GM12878 (cell line): ENCODE data around the gene SBNO2. TPM values are rescaled to one million over a fixed set of nuclear protein-coding genes. Genes with fewer than 3 reads are reported as not detected.

Experiments
- BHLHE40 ChIP-seq, 2 experiments: fragments of 450-650 bp in 1 of 2; IDR thresholded peaks; 2 replicates each; pipeline ENCODE4 v1.6.1; 2011 to 2017; ENCODE audit warnings: low read depth in 2 of 2, borderline replicate concordance in 1 of 2, improper control_type of control experiment in 1 of 2, low read length in 1 of 2, mild to moderate bottlenecking in 1 of 2
- CHD4 ChIP-seq: fragments of 200-600 bp; sonication (generic); IDR thresholded peaks from 2 replicates; pipeline ENCODE4 v1.6.1; 2016; ENCODE audit warnings: mild to moderate bottlenecking
- GATAD2B ChIP-seq: fragments of 450-650 bp; conservative IDR thresholded peaks from 2 replicates; pipeline ENCODE4 v1.6.1; 2017; ENCODE audit warnings: low read depth, mild to moderate bottlenecking, moderate library complexity
- HDGF ChIP-seq: fragments of 450-650 bp; IDR thresholded peaks from 2 replicates; pipeline ENCODE4 v1.6.1; 2016; ENCODE audit warnings: antibody characterized with exemption
- IKZF2 ChIP-seq, 2 experiments: fragments of 450-650 bp; IDR thresholded peaks; 2 replicates each; pipeline ENCODE4 v1.6.1; 2017; ENCODE audit warnings: mild to moderate bottlenecking in 2 of 2, moderate library complexity in 2 of 2
- KAT2A ChIP-seq: conservative IDR thresholded peaks from 2 replicates; pipeline ENCODE4 v1.6.1; 2011; ENCODE audit warnings: low read depth, low read length; ENCODE audit not compliant: control insufficient read depth
- KDM1A ChIP-seq: fragments of 200-600 bp; sonication (generic); IDR thresholded peaks from 2 replicates; pipeline ENCODE4 v1.6.1; 2016; ENCODE audit warnings: borderline replicate concordance
- MEF2A ChIP-seq: IDR thresholded peaks from 2 replicates; pipeline ENCODE4 v1.6.1; 2011; ENCODE audit warnings: low read depth, mild to moderate bottlenecking, low read length, moderate library complexity; ENCODE audit not compliant: insufficient read depth
- NR2F1 ChIP-seq: fragments of 450-650 bp; conservative IDR thresholded peaks from 2 replicates; pipeline ENCODE4 v1.6.1; 2017; ENCODE audit warnings: mild to moderate bottlenecking
- RBBP5 ChIP-seq: fragments of 200-600 bp; sonication (generic); conservative IDR thresholded peaks from 2 replicates; pipeline ENCODE4 v1.6.1; 2016
- RCOR1 ChIP-seq: conservative IDR thresholded peaks from 2 replicates; pipeline ENCODE4 v1.6.1; 2012; ENCODE audit warnings: low read depth, low read length, improper control_type of control experiment
- SIN3A ChIP-seq: IDR thresholded peaks from 2 replicates; pipeline ENCODE4 v1.6.1; 2012; ENCODE audit warnings: low read depth, low read length, improper control_type of control experiment
- SMARCA5 ChIP-seq: fragments of 450-650 bp; IDR thresholded peaks from 2 replicates; pipeline ENCODE4 v1.6.1; 2017; ENCODE audit warnings: mild to moderate bottlenecking
- SPI1 ChIP-seq: IDR thresholded peaks from 2 replicates; pipeline ENCODE4 v1.6.1; 2011; ENCODE audit warnings: low read depth, mild to moderate bottlenecking, low read length, moderate library complexity, borderline replicate concordance; ENCODE audit not compliant: insufficient read depth
- TAF1 ChIP-seq: IDR thresholded peaks from 2 replicates; pipeline ENCODE4 v1.6.1; 2011; ENCODE audit warnings: mild to moderate bottlenecking, low read depth, low read length, borderline replicate concordance
- polyA plus RNA-seq, 11 experiments: library from polyadenylated mRNA; depleted of rRNA in 4 of 11; unstranded in 6 of 11; stranded (reverse) in 5 of 11; fragments of >200 nt; fragmentation: Nextera tagmentation in 4 of 11; fragmentation: Illumina TruSeq in 1 of 11; extraction: Ambion mirVana in 4 of 11; extraction: Trizol in 1 of 11; gene quantifications; 1 replicate in 1 of 11; 2 replicates in 10 of 11; pipeline versions ENCODE4 v1.2.1 to v1.2.3, GENCODE V29; 2011 to 2016; ENCODE audit warnings: inconsistent platforms in 2 of 11, missing spikeins in 2 of 11, low read depth in 1 of 11
- total RNA-seq, 4 experiments: library from RNA; depleted of rRNA in 3 of 4; stranded (reverse); fragments of >200 nt in 3 of 4; fragmentation: Illumina TruSeq in 1 of 4; extraction: Trizol in 1 of 4; gene quantifications; 2 replicates each; pipeline versions ENCODE4 v1.2.1 to v1.2.3, GENCODE V29; 2013 to 2021
- TF ChIP-seq, protein P1 (sequence below): fragments of 450-650 bp; IDR thresholded peaks from 2 replicates; pipeline ENCODE4 v1.6.1; 2017; ENCODE audit warnings: mild to moderate bottlenecking, low read depth, inconsistent platforms; ENCODE audit not compliant: poor library complexity, severe bottlenecking
- TF ChIP-seq, protein P2 (sequence below): IDR thresholded peaks from 2 replicates; pipeline ENCODE4 v1.6.1; 2012; ENCODE audit warnings: low read depth, low read length, improper control_type of control experiment
- TF ChIP-seq, protein P3 (sequence below): fragments of 450-650 bp; IDR thresholded peaks from 2 replicates; pipeline ENCODE4 v1.6.1; 2016; ENCODE audit warnings: mild to moderate bottlenecking, moderate library complexity, borderline replicate concordance
- TF ChIP-seq, protein P4 (sequence below): fragments of 450-650 bp; formaldehyde crosslinking; IDR thresholded peaks from 2 replicates; pipeline ENCODE4 v1.4.0; 2022; ENCODE audit warnings: mild to moderate bottlenecking, moderate library complexity

SBNO2 gene
- total and polyA plus RNA-seq, 10 of the 15 experiments (the other 5 are each of a cell fraction or from before 2014, with no cell fraction given), result 0.08 to 44.6 (median 5.4) TPM

DNA sequence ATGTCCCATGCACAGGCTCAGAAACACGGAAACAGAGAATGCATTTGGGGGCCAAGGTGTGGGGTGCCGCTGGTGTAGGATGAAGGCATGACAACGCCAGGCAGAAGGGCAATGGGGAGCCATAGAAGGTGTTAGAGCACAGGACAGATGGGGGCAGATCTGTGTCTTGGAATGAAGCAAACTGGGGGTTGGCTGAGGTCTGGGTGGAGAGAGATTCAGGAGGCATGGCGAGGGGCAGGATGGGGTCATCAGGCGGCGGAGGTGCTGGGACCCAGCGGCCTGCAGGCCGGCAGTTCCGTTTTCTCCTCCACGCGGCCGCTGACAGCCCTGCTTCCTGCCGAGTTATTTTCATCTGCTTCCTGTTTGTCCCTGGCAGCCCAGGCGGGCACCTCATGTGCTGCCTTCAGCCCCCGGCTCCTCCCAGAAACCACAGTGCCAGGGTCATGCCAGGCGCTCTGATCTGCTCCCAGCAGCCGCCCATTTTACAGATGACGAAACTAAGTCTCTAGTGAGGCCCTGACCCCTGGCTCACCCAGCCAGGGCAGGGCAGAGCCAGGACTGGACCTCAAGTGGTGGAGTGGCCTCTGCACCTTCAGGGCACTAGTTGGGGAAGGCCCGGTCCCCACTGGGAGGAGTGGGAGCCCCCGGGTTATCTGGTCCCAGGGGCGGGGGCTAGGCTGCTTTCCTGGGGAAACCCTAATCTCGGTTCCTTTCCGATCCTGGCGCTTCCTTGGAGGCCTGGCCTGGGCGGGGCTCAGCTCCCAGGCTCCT is 104.9 kb downstream of the SBNO2 start (continued):
- TF ChIP-seq, protein P1, sequence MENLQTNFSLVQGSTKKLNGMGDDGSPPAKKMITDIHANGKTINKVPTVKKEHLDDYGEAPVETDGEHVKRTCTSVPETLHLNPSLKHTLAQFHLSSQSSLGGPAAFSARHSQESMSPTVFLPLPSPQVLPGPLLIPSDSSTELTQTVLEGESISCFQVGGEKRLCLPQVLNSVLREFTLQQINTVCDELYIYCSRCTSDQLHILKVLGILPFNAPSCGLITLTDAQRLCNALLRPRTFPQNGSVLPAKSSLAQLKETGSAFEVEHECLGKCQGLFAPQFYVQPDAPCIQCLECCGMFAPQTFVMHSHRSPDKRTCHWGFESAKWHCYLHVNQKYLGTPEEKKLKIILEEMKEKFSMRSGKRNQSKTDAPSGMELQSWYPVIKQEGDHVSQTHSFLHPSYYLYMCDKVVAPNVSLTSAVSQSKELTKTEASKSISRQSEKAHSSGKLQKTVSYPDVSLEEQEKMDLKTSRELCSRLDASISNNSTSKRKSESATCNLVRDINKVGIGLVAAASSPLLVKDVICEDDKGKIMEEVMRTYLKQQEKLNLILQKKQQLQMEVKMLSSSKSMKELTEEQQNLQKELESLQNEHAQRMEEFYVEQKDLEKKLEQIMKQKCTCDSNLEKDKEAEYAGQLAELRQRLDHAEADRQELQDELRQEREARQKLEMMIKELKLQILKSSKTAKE, result no peak
- TF ChIP-seq KAT2A (no peak), MEF2A (0 out of 2 replicates have a peak, but pooled peaks have one; percentile 11), NR2F1 (peak; percentile 76; the same call in 1 of the 2 replicates), SPI1 (peak; percentile 84), BHLHE40 (IDR thresholded peaks at IDR 0.05; ENCODE audit: borderline replicate concordance in 1 of 2, low read depth in 2 of 2, low read length in 1 of 2) (peak; percentile 62 to 76; a peak in 3 of 4 replicates), GATAD2B (peak; percentile 68; the same call in 1 of the 2 replicates), CHD4 (no peak), SIN3A (peak; percentile 74; the same call in 1 of the 2 replicates), RCOR1 (no peak), HDGF (peak; percentile 98), SMARCA5 (peak; percentile 78), TAF1 (peak; percentile 46; the same call in 1 of the 2 replicates), KDM1A (peak; percentile 75; the same call in 1 of the 2 replicates), IKZF2 (IDR thresholded peaks at IDR 0.05) (peak; percentile 39 to 51; a peak in 2 of 4 replicates), RBBP5 (no peak)
- TF ChIP-seq, protein P2, sequence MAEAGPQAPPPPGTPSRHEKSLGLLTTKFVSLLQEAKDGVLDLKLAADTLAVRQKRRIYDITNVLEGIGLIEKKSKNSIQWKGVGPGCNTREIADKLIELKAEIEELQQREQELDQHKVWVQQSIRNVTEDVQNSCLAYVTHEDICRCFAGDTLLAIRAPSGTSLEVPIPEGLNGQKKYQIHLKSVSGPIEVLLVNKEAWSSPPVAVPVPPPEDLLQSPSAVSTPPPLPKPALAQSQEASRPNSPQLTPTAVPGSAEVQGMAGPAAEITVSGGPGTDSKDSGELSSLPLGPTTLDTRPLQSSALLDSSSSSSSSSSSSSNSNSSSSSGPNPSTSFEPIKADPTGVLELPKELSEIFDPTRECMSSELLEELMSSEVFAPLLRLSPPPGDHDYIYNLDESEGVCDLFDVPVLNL, result no peak
- TF ChIP-seq, protein P3, sequence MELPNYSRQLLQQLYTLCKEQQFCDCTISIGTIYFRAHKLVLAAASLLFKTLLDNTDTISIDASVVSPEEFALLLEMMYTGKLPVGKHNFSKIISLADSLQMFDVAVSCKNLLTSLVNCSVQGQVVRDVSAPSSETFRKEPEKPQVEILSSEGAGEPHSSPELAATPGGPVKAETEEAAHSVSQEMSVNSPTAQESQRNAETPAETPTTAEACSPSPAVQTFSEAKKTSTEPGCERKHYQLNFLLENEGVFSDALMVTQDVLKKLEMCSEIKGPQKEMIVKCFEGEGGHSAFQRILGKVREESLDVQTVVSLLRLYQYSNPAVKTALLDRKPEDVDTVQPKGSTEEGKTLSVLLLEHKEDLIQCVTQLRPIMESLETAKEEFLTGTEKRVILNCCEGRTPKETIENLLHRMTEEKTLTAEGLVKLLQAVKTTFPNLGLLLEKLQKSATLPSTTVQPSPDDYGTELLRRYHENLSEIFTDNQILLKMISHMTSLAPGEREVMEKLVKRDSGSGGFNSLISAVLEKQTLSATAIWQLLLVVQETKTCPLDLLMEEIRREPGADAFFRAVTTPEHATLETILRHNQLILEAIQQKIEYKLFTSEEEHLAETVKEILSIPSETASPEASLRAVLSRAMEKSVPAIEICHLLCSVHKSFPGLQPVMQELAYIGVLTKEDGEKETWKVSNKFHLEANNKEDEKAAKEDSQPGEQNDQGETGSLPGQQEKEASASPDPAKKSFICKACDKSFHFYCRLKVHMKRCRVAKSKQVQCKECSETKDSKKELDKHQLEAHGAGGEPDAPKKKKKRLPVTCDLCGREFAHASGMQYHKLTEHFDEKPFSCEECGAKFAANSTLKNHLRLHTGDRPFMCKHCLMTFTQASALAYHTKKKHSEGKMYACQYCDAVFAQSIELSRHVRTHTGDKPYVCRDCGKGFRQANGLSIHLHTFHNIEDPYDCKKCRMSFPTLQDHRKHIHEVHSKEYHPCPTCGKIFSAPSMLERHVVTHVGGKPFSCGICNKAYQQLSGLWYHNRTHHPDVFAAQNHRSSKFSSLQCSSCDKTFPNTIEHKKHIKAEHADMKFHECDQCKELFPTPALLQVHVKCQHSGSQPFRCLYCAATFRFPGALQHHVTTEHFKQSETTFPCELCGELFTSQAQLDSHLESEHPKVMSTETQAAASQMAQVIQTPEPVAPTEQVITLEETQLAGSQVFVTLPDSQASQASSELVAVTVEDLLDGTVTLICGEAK, result 0 out of 2 replicates have a peak, but pooled peaks have one; percentile 38
- TF ChIP-seq, protein P4, sequence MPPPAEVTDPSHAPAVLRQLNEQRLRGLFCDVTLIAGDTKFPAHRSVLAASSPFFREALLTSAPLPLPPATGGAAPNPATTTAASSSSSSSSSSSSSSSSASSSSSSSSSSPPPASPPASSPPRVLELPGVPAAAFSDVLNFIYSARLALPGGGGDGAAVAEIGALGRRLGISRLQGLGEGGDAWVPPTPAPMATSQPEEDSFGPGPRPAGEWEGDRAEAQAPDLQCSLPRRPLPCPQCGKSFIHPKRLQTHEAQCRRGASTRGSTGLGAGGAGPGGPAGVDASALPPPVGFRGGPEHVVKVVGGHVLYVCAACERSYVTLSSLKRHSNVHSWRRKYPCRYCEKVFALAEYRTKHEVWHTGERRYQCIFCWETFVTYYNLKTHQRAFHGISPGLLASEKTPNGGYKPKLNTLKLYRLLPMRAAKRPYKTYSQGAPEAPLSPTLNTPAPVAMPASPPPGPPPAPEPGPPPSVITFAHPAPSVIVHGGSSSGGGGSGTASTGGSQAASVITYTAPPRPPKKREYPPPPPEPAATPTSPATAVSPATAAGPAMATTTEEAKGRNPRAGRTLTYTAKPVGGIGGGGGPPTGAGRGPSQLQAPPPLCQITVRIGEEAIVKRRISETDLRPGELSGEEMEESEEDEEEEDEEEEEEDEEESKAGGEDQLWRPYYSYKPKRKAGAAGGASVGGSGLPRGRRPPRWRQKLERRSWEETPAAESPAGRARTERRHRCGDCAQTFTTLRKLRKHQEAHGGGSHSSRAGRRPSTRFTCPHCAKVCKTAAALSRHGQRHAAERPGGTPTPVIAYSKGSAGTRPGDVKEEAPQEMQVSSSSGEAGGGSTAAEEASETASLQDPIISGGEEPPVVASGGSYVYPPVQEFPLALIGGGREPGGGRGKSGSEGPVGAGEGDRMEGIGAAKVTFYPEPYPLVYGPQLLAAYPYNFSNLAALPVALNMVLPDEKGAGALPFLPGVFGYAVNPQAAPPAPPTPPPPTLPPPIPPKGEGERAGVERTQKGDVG, result no peak
